GM18868 (cell line): ENCODE measurements around the gene GRID1.

Experiments used
- ATAC-seq: cut with Tn5 transposase; IDR thresholded peaks from one replicate; pipeline ENCODE4 v1.9.1; 2021; ENCODE audit warnings: mild to moderate bottlenecking, moderate library complexity; ENCODE audit not compliant: unreplicated experiment

GRID1 gene

DNA sequence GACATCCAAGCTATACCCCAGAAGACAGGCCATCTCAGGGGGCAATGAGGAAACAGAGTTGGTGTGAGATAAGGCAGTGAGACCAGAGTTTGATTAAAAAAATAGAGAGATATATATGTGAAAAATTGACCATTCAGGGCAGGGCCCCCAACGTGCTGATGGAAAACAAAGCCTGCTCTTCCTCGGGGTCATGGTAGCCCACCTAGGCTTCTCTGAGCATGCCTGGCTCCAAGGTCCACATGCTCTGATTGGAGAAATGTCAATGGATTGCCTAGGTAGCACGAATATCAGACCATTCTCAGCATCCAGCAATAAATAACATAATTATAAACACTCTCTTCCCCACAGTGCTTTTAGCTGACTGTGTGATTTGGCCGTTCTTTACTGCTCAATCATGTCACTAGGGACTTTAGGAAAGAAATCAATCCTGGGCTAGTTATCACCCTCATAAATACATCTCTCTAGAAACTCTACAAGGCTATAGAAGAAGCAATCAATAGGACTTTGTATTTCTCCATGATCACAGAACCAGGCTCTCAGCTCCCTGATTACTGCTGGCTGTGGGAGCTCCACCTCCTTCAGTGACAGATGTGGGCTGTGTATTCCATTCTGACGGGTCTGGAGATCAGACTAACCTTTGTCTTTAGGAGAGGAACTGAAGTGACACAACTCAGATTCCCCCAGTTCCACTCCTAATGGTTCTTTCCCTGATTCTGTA is 766.4 kb downstream of the GRID1 start:
- ATAC-seq = no peak

DNA sequence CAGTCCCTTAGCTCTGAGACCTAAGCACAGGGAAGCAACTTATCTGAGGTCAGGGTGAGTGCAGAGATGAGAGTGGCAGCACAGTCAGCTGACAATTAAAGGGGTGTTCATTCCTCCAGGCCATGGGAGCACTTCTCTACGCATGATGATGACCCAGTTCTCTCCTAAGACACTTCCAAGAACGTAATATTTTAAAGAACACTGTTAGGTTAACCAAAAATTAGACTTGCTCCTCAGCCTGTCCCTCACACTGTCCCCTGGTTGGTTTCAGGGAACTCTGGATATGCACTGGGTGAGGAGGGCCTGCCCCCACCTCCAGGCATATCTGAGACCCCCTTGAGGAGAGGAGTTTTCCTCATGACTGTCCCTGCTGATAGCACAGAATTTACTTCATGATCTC is 767.5 kb downstream of the GRID1 start:
- ATAC-seq = peak; percentile 20

DNA sequence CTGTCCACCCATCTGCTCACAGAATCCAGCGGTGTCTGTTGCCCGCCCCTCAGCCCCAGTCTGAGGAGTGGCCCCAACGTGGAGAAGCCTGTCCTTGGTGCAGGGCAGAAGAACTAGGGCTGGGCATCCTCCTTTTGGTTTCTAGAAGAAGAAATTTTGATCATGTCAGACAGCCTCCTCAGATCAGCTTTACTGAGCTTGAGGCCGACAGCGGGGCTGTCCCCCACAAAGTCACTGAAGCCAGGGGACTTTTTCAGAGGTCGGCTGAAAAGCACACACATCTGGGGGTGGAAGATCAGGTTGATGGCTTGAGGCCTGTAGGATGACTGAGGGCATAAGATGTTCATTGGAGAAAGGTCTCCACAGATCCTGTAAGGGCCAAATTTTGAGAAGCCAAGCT is 767.9 kb downstream of the GRID1 start:
- peak; percentile 73 for ATAC-seq

DNA sequence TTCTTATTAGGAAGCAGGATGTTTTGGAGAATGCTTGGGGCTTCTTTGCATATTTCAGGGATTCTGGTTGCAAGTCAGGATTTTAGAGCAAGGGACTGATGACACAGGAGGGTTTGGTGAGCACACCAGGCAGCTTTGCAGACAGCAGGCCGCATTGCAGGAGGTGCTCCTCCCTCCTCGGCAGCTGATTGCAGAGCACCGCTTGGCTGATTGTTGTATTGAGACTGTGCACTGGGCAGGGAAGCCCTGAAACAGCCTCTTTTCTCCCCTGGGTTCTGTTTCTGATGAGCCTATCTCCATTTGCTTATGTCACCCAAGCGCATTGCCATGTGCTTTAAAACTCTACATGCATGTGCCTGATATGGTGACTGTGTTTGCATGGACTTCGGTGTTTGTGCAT is 769.6 kb downstream of the GRID1 start:
- no peak for ATAC-seq

DNA sequence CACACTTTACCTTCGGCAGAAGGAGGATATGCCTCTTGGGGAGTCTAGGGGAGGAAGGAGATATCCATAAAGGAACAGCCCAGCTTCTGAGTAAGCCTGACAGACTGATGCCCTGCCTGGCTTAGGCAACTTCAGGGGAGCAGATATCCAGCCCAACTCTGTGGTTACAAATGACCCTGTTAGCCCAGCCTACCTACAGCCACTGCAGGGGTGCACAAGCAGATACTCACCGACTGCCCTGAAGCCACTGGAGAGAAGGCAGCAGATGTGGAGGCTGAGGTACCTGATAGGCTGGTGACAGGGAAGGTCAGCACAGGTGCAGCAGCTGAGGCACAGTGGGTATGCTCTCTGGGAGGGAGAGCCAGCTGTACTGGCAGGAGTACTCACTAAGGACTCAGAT is 770.2 kb downstream of the GRID1 start:
- ATAC-seq = no peak

DNA sequence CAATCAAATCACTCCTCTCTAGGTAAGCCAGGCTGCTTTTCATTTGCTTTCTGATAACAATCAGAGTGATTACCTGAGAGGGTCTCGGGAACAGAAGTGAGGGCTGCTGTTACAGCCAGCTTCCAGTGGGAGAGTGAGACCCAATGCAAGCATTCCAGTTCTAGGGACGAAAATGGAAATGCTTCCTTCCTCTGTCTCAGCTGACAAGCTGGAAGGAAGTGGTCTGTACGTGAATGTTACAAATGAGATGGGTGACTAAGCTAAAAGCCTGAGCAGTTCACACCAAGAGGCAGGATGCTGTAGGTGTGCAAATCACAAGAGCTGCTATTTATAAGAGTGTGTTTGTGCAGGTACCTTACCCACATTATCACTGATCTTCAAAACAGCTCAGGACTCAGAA is 772.4 kb downstream of the GRID1 start:
- ATAC-seq = no peak

DNA sequence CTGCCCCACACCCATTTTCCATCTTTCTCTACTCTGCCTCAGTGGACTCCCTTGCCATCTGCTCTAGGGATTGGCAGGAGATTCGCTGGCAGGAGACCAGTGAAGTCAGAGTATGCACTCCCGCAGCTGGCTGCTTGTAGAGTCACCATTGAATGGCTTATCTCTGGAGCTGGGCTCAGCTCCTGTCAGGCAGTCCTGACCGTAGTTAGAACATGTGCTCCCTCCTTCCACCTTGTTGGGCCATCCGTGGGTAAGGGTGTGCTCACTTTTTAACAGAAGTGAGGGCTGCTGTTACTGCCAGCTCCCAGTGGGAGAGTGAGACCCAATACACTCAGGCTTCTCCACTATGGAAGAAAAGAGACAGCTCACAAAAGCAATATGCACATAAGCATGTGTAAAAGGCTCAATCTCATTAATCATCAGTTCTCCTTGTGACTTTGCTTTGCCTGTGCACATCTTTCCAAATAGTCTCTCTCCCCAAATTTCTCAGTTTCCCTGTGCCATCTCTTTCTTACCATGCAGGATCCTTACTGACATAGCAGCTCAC is 773.3 kb downstream of the GRID1 start:
- ATAC-seq = no peak

DNA sequence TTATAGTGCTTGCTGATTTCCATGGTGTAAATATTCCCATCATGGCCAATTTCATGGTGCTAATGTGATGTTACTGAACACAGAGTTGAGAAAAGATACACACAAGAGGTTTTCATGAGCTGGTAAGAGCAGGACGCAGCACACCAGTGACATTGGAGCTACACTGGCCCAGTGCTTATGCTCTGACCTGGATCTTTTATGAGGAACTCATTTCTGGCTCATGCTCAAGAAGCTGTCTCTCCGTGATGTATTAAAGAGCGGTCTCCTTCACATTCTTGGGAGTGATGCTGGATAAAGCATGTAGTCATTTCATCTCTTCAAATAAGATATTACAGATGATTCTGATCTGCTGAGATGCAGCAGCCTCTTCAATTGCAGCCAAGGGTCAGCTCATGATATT is 785.2 kb downstream of the GRID1 start:
- ATAC-seq = no peak

DNA sequence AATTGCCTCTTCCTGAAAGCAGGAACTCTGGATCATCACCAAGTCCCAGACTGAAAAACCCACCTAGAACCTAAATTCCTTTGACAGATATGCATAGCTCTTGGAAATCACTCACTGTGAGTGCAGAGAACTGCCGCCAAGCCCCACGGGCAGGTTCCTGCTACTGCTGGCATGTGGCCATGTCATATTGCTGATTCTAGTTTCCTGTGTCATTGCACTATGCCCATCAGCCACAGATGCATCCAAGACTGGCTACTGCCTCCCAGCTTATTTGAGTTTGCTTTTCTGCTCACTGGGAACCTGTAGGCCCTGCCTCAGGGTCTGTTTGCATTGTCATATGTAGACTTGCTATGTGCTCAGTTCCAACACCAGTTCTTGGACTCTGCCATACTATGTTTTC is 786.0 kb downstream of the GRID1 start:
- no peak for ATAC-seq

DNA sequence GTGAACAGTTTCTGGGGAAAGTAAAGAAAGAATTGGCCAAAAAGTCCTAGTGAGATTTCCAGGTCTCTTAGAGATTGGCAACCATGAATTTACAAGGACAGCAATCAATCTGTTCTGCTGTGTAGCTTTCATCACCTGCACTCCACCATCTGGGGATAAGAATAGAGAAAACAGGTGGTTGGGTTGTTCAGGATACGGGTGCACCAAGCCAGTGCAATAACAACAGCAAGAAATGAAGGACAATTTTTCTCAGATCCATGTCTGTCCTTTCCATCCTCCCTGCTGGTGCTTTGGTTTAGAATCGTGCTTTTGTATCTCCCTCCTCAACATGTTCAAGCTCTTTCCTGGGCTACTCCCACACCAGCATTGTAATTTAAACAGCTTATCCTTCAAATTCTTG is 787.7 kb downstream of the GRID1 start:
- ATAC-seq = no peak

DNA sequence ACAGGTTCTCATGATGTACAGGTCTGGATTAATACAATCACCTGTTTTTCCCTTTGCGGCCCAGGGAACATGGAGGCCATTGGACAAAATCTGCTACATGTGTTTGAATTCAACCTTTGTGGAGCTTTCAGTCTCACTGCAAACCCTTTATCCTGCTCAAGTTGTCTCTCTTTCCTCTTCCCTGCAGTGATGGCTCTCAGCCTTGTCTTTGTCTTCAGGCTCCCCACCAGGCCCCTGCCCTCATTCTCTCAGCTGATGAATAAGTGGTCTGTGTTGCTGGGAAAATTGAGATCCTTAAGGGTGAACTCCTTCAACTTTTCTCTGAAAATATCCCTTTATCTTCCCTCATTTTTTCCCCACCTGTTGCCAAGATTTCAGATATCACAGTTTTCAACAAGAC is 791.2 kb downstream of the GRID1 start:
- ATAC-seq = no peak

DNA sequence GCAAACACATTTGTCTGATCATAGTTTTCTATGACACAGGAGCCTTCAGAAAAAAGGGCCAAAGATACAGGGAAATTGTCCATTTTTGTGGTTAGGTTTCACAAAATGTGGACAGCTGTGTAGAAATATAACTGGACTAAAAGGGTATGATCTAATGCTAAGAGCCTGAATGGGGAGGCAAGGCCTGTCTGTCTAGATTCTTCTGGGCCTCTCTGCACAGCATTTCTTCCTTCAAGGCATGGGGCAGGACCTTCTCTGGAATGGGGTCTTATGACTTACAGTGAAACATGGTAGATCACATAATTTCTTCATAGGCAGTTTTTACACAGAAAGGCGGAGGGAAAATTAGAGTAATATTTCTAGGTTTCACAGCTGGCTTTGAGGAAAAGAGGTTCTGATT is 795.7 kb downstream of the GRID1 start:
- no peak for ATAC-seq

DNA sequence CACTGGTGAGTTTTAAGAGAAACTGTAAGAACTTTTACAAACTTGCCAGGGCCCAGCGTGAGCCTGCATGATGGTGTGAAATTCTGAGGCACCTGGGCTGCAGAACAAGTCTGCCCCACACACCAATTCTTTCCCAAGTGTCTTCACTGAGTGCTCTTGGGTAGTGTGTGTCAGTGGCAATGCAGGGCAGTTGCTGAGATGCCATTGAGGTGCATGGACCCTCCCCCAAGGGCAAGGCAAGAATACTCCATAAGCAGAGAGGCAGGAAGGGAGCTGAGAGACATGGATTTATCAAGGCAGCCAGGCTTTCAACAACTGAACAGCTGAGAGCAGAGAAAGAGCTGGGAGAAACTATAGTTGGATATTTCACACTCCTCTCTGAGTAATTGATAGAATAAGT is 801.2 kb downstream of the GRID1 start:
- ATAC-seq = no peak

DNA sequence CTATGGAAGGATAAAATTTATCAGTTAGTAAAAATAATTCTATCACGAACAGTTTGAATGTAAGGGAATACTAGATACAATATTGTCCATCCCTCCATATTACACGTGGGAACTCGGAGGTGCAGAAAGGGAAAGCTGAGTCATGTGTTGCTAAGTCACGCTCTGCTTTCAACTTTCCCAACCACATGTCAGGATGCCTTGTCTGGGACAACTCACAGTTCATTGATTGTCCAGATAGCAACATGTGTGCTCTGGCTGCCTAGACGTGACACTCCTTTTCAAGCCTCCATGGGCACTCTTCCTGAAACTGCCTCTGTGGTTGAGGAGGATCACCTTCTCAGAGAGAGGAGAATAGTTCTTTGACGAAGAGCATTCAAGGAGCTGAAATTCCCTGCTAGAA is 808.1 kb downstream of the GRID1 start:
- no peak for ATAC-seq

DNA sequence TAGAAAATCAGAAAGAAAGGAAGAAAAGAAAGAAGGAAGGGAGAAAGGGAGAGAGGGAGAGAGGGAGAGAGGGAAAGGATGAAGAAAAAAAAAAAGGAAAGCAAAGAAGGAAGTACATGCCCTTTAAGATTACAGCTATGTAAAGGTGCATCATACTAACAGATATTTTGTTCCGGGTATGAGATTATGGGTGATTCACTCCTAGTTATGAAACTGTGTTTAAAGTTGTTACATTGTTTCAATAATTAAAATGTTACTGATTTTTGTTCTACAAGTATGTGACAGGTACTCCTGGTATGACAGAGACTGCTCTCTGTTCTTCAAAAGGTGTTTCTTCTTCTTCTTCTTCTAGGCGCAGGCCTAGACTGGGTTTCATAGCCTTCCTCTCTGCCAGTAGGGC is 808.9 kb downstream of the GRID1 start:
- no peak for ATAC-seq

DNA sequence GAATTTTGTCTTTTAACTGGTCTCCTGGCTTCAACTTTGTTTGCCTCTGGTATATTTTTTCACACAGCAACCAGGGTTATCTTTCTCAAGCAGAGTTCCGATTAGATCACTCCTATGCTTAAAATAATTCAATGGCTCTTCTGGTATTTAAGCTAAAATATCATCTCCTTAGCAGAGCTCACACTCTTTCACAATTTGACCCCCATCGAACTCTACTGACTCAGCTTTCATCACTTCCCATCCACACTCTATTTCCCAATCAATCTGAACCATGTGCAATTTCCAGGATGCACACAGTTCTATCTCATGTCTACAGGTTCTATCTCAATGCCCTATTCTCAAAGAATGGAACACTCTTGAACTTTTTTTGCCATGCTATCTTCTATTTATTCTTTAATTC is 809.5 kb downstream of the GRID1 start:
- ATAC-seq = no peak
